GM18867 (cell line): Measurements from ENCODE around the gene NR2F1-AS1.
"Not testable (repeated sequence)": the region's sequence is repeated elsewhere in the genome, so short reads cannot be mapped to it uniquely, and the experiment has no call there.

ENCODE experiments used
- ATAC-seq: cut with Tn5 transposase; IDR thresholded peaks from one replicate; pipeline ENCODE4 v1.9.1; 2021; ENCODE audit warnings: mild to moderate bottlenecking, moderate library complexity; ENCODE audit not compliant: unreplicated experiment

The NR2F1-AS1 gene

GRCh38 chr5:93395010-93395409 lies 186.0 kb downstream of the NR2F1-AS1 start:
- no peak for ATAC-seq

GRCh38 chr5:93394301-93394700 lies 186.7 kb downstream of the NR2F1-AS1 start:
- ATAC-seq: no peak

DNA sequence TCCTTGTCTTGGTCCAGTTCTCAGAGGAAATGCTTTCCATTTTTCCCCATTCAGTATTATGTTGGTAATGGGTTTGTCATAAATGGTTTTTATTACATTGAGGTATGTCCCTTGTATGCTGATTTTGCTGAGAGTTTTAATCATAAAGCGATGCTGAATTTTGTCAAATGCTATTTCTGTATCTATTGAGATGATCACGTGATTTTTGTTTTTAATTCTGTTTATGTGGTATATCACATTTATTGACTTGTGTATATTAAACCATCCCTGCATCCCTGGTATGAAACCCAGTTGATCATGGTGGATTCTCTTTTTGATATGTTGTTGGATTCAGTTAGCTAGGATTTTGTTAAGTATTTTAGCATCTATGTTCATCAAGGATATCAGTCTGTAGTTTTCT lies 189.8 kb downstream of the NR2F1-AS1 start:
- not testable (repeated sequence) for ATAC-seq

DNA sequence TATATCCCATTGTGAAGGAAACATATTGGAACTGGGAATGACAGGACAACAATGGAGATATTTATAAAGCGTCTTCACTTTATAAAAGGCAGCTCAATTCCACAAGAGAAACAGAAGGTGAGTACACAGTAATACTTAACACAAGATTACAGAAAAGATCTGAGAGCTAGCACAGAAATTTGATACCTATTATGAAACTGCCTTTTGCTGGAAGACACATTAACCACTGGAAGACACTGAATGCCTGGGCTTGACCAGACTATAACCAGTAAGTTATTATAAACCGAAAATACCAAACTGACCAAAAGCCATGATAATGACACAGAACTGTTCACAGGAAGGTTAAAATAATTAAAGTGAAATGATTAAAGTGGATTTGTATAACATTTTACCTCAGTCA lies 195.4 kb downstream of the NR2F1-AS1 start:
- no peak for ATAC-seq

DNA sequence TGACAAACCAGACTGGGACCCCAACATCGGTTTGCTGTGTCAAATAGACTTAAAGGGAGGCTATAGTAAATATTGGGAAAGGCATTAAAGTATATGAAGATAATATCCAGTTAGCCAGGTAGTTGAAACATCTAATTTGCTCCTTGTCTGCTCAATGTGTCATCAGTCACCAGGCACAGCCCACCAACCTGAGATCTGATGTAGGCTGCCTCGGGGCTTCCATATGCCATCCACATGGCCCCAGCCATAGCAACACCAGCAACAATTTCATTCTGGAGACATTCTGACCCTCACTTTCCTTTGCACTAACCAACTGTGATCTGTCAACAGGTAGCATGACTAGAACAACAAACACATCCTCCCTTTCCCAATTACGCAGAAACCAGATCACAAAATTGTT lies 196.0 kb downstream of the NR2F1-AS1 start:
- ATAC-seq: no peak

DNA sequence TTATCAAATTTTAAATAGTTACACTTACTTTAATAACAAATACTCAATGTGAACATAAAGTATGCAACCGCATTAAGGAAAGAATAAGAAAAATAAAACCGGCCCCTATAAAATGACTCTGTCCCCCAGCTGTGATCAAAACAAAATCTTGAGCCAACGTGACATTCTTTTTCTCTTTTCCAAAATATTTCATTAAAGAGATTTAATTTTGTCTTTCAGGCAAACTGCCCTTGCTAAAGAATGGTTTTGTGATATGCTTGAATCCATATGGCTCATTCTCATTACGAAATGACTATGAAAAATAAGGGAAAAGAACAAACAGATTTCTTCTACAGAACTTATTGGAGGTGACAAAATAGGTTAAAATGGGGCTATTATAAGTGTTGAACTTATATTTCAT lies 197.0 kb downstream of the NR2F1-AS1 start:
- ATAC-seq: no peak

DNA sequence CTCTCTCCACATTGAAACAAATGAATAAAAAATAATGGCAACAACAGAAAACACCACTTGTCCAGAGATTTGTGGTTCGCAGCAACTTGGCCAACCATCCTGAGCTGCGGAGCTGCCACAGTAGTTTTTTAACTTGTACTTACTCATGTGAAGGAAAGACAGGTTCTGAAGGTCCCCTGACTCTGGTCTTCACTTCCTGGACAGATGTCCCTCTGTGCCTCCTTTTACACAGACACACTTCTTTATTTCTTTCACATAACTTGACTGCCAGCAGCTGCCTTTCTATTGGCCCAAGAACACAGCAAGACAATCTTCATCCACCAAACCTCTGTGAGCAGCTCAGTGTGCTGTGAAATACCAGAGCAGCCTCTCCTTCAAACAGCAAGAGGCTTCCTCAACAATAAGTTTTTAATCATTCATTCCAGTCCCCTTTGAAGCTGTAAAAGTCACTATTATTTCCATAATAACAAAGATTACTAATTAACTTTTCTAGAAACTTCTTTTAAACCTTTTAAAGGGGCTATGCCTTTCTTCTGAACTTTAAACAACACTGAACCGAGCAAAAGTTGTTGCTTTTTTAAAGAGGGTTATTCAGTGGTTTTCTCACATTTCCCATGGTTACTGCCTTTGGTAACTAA lies 198.7 kb downstream of the NR2F1-AS1 start:
- no peak for ATAC-seq

DNA sequence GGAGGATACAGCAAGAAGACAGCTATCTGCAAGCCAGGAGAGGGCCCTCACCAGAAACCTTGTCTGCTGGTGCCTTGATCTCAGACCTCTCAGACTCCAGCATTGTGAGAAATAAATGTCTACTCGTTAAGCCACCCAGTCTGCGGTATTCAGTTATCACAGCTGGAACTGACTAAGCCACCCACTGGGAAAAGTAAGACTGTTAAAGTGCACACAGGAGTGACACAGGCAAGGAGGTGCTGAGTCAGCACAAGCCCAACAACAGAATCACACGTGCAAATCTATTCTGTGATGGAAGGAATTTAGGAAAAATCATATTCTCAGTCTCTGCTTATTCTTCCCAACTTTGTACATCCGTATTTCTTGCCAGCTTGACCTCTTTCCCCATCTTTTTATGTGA lies 200.0 kb downstream of the NR2F1-AS1 start:
- no peak for ATAC-seq

DNA sequence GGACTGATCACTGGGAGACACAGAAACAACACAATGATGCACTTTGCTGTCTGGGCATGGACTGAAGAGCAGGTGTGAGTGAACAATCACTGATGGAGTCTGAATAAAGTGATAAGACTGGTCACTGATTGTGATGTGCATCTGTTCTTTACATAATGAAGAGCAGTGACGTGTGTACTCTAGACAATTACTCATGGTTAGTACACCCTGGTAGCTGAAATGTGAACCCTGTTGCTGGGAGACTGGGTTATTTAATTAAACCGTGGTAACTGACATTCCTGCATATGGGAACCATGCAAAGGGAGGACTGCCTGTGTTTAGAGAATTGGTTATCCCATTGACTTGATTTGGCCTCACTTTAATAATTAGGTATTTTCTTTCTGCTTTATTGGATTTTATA lies 202.9 kb downstream of the NR2F1-AS1 start:
- no peak for ATAC-seq

DNA sequence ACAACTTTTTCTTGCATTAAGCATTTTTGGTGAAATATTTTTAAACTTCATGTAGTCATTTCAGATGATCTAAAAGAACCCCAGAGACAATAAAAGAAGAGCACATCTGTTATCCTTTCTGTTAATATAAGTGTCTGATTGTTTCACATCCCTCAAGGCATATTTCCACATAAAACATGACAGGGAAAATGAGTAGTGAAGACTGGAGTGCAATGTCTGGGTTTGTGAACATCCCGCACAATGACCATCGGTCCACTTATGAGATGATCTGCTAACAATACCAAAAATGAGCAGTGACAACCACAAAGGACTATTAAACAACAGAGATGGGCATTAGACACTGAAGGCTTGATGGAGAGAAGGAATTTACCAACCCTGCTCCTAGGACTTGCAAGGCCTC lies 209.1 kb downstream of the NR2F1-AS1 start:
- no peak for ATAC-seq

DNA sequence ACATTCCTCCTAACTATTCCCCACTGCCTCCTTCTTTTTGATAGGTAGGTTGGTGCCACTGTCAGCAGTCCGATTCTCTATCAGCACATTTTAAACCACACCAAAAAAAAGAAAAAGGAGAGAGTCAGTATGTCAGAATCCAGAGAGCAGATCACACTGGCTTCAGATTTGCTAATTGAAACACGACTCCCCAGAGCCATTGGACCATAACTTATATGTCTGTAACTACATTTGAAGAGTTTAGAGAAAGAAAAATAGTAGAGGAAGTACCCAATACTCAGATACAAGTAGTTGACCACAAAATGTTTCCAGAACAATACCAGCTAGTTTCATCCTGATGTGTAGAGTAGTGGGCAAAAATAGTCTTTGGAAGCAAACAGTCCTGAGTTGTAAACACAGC lies 216.6 kb downstream of the NR2F1-AS1 start:
- ATAC-seq: no peak

DNA sequence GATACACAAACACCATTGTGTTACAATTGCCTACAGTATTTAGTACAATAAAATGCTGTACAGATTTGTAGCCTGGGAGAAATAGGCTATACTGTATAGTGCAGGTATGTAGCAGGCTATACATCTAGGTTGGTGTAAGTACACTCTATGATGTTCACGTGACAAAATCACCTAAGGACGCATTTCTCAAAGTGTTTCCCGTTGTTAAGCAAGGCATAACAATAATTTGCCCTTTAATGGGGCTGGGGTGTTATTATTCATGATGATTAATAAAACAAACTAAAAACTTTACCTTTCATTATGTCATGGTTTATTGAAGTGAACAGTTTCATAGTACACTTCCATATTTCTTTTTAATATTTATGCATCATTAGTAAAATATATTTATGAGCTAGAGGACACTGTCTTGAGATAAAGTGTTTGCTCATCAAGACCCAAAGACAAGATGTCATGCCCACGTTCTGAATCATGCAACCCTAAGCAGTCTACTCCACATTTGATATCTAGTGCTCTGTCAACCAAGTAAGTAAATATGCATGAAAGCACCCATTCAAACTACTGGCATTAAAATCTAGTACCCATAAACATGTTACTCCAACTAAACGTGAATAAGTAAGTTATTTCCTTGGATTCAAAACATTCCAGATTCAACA lies 220.5 kb downstream of the NR2F1-AS1 start:
- ATAC-seq: no peak

GRCh38 chr5:93359960-93360305 lies 221.1 kb downstream of the NR2F1-AS1 start:
- no peak for ATAC-seq
